ENCODE results near the gene SYNJ2.

The SYNJ2 gene

DNA sequence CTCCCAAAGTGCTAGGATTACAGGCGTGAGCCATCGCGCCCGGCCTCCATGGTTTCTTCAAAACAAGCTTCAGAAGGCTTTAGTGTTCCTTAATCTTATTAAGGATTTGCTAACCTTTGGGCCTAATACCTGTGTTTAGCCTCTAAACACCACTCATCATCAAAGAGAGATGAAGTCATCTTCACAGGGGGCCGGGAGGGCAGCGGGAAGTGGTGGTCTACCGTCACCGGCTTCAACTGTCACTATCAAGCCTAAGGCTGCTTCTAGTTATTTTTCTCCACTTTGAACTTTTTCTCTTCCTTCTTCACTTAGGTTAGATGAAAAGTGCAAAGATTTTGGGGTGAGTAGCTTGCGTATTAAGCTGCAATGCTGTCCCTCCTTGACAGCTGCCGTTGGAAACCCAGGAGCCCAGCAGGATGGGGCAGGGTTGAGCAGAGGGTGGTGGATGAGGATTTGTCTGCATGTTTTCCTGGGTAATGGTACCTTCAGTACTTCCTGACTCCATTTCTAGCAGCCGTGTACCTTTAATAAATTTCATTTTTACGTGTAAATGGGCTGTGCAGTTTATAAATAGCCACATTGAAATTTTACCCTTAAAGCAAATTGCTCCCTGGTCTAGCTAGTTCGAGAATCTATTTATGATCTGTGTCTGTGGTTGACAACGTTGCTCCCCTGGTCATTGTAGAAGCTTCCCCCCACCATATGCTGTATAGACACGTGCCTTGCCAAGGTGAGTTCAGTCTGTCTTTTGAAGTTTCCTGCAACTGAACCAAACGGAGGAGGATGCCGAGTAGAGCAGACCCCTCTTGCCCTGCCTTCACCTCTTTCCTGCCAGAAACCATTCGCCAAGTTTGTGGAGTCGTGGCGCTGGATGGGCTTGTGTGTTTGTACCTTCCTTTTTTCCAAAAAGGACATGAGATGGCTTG is 64.8 kb downstream of the SYNJ2 start:
- TF ChIP-seq, protein P1, sequence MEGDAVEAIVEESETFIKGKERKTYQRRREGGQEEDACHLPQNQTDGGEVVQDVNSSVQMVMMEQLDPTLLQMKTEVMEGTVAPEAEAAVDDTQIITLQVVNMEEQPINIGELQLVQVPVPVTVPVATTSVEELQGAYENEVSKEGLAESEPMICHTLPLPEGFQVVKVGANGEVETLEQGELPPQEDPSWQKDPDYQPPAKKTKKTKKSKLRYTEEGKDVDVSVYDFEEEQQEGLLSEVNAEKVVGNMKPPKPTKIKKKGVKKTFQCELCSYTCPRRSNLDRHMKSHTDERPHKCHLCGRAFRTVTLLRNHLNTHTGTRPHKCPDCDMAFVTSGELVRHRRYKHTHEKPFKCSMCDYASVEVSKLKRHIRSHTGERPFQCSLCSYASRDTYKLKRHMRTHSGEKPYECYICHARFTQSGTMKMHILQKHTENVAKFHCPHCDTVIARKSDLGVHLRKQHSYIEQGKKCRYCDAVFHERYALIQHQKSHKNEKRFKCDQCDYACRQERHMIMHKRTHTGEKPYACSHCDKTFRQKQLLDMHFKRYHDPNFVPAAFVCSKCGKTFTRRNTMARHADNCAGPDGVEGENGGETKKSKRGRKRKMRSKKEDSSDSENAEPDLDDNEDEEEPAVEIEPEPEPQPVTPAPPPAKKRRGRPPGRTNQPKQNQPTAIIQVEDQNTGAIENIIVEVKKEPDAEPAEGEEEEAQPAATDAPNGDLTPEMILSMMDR (conservative IDR thresholded peaks at IDR 0.05), result no peak
- no peak overlapping the region for H3K27ac ChIP-seq

DNA sequence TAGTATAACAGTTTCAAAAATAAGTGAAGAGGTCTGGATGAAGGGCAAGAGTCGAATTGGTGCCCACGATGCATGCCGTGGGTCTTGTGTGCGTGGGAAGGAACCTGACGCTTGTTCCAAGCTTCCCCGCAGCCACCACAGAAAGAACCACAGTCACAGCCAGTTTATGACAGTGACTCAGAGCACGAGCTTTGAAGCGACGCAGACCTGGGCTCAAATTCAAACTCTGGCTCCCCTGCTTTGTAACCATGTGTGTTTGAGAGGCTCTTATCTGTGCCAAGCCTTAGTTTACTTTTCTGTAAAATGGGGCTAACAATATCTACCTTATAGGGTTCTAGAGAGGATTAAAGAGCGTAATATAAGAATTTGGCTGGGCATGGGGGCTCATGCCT is 65.5 kb downstream of the SYNJ2 start:
- TF ChIP-seq, protein P1 (conservative IDR thresholded peaks at IDR 0.05), result no peak
- H3K27ac ChIP-seq, result no peak overlapping the region

DNA sequence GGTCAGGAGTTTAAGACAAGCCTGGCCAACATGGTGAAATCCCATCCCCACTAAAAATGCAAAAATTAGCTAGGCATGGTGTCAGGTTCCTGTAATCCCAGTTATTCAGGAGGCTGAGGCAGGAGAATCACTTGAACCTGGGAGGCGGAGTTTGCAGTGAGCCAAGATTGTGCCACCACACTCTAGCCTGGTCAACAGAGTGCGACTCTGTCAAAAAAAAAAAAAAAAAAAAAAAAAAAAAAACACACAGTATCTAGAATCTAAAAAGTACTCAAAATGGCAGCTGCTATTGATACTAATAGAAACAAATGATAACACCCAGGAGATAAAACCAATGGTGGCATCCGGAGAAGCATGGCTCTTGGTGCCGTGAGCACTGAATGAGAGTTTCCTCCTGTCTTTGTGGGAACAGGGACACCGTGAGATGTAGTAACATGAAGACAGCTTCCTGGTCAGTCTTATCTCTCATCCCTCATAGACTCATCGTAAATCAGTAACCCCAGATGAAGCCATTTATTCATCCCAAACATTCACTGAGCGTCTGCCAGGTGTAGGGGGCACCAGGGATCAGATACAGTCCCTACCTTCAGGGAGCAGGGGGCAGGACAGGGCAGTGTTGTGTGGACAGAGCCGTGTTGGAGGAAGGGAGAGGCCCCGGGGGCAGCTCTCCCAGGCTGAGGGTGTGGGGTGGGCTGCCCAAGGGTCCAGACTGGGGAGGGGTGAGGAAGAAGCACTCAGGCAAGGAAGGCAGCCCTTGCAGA is 66.1 kb downstream of the SYNJ2 start:
- no peak overlapping the region for H3K27ac ChIP-seq
- TF ChIP-seq, protein P1 (conservative IDR thresholded peaks at IDR 0.05), result no peak

DNA sequence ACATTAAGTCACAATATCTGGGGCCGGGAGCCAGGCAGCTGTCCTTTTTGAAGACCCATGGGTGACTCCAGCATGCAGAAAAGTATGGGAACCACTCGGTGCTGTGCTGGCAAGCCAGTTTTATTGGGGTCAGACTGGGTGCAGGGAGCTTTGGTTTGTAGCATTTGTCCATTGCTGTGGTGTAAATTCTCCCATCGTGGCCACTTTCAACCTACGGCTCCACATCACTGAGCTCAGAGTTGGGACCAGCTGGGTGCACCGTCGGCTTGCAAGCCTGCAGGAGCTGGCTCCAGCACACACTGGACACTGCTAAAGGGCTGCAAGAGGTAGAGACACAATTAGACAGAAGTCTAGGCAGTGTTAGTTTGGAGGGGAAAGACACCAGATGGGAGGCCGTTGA is 66.9 kb downstream of the SYNJ2 start:
- no peak overlapping the region for H3K27ac ChIP-seq
- TF ChIP-seq, protein P1 (conservative IDR thresholded peaks at IDR 0.05), result no peak

DNA sequence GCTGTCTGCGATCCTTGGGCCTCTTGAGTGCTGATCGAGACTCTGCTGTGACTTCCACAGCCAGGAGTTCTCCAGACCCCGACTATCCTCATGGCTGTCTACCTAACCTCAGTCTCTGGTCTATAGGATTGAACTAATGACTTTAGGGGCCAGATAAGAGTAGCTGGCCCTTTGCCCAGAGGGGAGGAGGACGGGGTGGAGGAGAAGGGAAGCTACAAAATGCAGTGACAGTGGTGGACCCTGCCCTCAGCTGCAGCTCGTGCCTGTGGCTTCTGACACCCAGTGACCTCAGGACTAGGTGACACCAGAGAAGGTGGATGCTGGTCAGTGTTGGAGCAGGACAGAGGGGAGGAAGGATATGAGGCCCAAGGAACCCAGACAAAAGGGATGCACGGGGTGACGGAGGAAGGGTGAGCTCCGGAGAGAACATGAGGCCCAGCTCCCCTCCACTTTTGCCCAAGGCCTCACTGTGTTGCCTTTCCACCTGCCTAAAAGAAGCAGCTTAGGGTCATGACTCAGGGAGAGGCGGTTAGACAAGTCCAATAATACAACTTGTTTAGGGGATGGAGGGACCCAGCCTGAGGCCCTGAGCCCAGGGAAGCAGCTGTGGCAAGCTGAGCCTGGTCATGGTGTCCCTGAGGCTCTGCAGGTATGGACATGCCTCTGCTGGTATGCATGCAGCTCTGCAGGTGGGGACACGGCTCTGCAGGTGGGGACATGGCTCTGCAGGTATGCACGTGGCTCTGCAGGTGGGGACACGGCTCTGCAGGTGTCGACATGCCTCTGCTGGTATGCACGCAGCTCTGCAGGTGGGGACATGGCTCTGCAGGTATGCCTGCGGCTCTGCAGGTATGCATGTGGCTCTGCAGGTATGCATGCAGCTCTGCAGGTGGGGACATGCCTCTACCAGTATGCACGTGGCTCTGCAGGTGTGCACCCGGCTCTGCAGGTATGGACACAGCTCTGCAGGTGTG is 67.7 kb downstream of the SYNJ2 start:
- TF ChIP-seq, protein P1 (conservative IDR thresholded peaks at IDR 0.05), result no peak

DNA sequence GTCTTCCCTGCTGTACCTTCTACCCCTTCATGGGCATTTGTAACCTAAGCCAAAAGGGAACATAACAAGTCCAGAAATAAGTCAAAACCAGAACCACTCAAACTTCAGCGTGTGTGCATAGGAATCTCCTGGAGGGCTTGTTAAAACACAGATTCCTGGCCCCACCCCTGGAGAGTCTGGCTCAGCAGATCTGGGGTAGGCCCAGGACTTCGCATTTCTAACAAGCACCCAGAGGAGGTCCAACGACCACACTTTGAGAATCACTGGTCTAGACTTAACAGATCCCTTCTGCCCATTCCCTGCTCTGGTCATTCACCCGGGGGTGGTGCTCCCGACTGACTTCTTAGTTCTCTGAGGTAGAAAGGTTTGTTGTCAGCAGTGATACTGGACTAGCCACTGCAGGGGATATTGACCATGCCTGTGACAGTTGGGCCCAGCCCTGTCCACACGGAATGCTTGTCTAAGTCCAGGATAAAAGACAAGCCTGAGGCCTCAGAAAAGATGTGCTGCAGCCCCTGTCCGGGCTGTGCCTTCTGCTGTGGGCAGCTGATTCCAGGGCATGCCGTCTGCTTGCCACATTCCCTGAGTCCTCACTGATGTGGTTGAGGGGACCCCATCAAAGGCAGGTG is 68.6 kb downstream of the SYNJ2 start:
- TF ChIP-seq, protein P1 (conservative IDR thresholded peaks at IDR 0.05), result no peak
- no peak overlapping the region for H3K27ac ChIP-seq

More for the DNA sequence above, 67.7 kb downstream of the SYNJ2 start:
- H3K27ac ChIP-seq, result no peak overlapping the region
